DOHH2 (cell line): ENCODE measurements around the gene FUOM.

Experiments
- EZH2phosphoT487 ChIP-seq: fragments of 200-600 bp; sonication (generic); IDR thresholded peaks from 2 replicates; pipeline ENCODE4 v1.6.1; 2017; ENCODE audit warnings: borderline replicate concordance, mild to moderate bottlenecking, antibody characterized with exemption, low read length, moderate library complexity, mixed read lengths
- TF ChIP-seq, protein P1 (sequence below): fragments of 200-600 bp; sonication (generic); IDR thresholded peaks from one replicate; pipeline ENCODE4 v1.5.1; 2014; ENCODE audit warnings: antibody characterized with exemption, mild to moderate bottlenecking, low read depth, low read length; ENCODE audit not compliant: poor library complexity, severe bottlenecking

DNA sequence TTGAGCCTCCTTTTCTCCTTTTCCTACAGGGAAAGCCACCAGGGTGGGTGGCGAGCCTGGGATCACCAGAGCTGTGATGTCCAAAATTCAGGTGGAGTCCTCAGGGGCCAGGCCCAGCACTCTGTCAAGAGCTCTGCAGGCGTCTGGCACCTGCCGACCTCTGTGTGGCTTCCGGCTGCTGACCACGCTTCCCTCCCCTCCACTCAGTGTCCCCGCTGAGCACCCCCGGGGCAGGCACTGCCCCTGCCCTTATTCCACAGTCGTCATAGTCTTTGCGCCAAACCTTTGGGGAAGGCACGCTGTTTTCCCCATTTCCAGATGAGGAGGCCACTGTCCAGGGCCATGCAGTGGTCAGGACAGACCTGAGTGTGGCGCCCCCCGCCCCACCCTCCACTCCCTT, 43.7 kb upstream of the FUOM start:
- no peak for TF ChIP-seq EZH2phosphoT487
- TF ChIP-seq, protein P1, sequence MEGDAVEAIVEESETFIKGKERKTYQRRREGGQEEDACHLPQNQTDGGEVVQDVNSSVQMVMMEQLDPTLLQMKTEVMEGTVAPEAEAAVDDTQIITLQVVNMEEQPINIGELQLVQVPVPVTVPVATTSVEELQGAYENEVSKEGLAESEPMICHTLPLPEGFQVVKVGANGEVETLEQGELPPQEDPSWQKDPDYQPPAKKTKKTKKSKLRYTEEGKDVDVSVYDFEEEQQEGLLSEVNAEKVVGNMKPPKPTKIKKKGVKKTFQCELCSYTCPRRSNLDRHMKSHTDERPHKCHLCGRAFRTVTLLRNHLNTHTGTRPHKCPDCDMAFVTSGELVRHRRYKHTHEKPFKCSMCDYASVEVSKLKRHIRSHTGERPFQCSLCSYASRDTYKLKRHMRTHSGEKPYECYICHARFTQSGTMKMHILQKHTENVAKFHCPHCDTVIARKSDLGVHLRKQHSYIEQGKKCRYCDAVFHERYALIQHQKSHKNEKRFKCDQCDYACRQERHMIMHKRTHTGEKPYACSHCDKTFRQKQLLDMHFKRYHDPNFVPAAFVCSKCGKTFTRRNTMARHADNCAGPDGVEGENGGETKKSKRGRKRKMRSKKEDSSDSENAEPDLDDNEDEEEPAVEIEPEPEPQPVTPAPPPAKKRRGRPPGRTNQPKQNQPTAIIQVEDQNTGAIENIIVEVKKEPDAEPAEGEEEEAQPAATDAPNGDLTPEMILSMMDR = no peak
